ENCODE data around the gene GPR176.

The GPR176 gene

DNA sequence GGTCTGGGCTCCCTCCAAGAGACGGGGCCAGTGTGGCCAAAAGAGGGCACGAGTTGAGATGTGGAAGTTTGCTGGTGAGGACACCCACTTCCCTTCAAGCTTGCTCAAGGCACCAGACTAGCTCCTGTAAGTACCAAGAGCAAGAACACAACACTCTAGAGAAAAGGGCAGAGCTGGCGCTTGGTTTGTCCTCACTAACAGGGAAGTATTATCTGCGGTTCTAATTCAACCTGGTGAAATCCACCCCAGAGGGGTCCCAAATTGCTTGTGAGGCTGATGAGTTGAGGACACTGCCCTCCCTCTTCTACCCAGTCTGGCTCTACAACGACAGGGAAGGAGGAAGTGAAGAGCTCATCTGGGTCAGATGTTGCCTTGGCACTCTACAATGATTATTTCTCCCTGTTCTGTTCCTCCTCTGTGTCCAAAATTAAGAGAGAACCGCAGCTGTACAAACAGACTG is 120.5 kb downstream of the GPR176 start:
- DNase-seq = no peak

- no peak for DNase-seq
Measured at GRCh38 chr15:39798382-39798781, 121.7 kb downstream of the GPR176 start.

- DNase-seq = no peak
Measured at GRCh38 chr15:39797407-39797806, 122.7 kb downstream of the GPR176 start.

DNA sequence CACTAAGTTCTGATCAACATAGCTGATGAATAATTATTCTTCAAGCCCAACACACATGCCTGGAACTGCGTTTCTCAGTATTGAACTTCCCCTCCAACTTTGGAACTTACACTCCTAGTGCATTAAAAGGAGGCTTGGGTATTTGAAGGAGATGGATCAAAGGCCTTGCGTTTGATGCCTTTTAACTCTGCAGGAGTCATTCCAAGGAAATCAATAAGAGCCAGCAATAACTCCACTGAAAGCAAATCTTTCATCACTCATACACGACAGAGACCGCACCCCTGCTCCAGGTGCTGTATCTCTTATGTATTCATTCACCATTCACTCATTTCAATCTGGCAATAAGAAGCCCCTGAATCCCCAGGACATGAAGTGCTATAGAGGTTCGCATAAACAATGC is 123.5 kb downstream of the GPR176 start:
- DNase-seq = no peak

- no peak for DNase-seq
Measured at GRCh38 chr15:39795486-39795885, 124.6 kb downstream of the GPR176 start.

DNA sequence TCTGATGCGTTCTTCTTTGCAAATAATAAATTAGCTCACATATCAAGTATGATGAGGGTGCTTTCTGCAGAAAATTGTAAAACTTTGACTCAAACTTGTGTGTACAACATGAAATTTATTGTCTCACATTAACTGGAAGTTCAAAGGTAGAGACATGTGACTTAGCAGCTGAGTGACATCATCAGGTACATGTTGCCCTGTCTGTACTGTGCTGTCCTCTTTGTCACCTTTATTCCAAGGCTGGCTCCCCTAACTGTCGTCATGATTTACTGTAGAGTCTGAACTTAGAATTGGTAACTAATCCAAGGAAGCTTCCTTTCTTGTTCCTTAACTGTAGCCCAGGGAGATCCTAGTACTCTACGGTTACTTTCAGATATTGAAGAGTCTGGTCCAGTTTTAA is 125.1 kb downstream of the GPR176 start:
- DNase-seq = no peak

DNA sequence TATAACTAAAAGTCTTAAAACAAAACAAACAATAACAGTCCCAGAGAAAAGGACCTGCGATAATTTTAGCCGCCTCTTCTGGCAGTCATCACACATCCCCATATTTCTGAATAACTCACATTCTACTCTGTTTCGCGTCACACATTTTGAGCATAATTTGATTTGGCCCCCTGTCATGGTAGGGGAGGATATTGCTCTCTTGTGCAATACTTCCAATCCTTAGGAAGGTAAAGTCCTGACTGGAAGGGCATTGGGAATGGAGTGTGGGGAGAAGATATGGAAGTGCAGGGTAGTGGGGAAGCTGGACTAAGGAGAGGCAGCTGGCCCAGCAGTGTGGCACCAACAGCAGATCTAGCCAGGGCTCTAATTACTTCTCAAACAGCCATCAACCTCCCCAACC is 126.1 kb downstream of the GPR176 start:
- no peak for DNase-seq

DNA sequence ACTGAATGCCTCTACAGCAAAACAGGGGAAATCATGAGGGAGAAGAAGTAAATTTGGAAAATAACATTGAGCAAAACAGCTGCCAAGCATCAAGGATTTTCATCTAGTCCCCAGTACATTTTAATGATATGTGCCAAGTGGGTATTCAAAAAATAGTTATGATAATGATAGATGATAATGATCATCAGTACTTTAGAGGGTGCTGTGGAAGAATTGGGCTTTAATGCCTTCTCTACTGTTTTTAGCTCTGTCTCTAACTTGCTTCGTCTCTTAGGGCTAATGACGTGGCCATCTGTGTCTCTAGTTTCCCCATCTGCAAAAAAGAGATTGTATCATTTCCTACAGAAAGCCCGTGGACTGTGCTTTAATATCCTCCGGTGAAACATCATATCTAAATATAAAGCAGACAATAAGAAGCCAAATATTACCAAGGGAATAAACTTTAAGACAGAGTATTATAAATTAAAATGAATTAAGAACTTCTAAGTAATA is 127.2 kb downstream of the GPR176 start:
- no peak for DNase-seq

DNA sequence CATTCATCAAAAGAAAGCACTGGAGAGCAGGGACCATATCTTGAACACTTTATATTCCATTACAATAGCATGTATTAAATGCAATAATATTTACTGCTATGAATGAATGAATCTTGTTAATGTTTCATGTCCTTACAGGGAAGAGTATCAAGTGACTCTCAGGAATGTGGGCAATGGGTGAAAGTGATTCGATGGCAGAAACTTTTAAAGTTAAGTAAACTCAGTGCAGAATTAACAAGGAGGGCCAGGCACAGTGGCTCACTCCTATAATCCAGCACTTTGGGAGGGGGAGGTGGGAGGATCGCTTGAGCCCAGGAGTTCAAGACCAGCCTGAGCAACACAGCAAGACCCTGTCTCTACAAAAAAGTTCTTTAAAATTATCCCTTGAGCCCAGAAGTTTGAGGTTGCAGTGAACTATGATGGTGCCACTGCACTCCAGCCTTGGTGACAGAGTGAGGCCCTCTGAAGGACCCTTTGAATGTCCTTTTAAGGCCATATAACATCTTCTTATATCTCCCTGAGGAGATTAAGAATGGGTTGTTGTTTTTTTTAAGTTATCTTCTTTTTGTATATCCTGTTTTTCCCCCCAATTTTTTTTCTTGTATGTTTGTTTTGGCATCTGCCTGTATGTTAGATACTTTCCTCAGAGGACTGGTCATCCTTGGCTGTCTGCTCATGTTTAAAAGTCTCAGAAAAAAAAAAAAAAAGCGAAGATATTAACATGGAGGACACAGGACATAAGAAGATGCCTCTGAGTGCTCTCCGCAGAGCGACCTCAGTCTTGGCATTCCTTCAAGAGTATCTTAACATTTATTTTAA is 127.8 kb downstream of the GPR176 start:
- no peak for DNase-seq

- peak; percentile 41 for DNase-seq
Measured at GRCh38 chr15:39789736-39790135, 130.3 kb downstream of the GPR176 start.

DNA sequence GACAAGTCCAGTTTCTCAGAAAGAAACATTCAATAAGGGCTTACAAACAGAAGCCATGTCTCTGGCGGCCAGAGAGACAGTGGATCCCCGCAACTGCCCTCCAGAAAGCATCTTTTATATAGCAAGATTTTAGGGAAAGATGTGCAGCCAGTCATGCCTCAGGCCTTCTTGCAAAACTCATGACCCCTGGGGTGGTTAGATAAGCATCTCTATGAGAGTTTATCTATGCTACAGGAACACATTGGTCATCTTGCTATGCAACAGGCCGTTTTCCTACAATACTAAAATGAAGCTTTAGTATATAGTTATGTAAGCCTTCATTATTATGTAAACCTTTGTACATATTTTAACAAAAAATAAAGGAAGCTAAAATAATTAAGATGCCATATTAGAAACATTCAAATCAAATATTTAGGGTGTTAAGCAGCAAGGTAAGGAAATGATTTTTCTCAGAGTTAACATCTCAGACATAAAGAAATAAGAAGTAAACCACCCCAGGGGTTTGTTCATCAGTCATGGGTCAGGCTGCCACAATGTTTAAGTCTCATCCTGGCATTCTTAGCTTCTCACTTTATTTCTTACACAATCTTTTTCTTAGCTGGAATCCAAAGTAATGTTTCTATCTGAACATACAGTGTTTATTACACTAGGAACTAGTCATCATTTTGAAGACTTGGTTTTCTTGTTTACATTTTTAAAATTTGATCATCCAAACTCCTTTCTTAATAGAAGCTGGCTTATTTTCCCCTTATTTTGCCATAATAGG is 131.1 kb downstream of the GPR176 start:
- DNase-seq = no peak

DNA sequence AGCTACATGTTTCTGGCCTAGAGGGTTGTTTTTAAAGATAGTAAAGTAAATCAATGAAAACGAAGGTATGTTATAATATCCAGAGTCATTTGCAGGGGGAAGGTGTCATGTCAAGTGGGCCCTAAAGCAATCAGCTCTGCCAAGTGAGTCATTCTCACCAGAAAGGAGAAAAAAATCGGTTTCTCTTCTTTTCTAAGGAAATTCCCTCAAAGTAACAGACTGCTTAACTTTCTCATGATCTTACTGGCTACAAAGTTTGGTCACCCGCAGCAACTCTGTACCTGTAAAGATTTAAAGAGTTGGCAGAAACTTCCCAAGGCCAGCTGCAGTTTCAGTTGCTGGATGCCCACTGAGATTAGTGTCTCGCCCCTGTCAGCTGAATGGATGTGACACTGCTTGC is 132.0 kb downstream of the GPR176 start:
- DNase-seq = no peak

DNA sequence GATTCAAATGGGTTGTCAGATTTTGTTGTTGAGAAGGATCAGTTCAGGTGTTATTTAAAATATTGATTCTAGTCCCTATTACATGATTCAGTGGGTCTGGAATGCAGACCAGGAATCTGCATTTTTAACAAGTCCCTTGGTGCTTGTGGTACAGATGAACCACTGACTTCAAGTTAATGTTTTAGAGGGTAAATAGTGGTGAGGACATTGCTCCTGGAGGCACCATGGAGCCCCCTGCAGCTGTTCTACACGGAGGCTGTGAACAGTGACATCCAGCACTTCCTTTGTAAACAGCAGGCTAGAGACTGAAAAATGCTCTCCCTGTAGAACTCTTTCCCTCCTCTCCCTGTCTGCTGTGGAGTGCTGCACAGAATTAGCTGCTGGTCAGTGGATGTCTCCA is 132.6 kb downstream of the GPR176 start:
- no peak for DNase-seq

DNA sequence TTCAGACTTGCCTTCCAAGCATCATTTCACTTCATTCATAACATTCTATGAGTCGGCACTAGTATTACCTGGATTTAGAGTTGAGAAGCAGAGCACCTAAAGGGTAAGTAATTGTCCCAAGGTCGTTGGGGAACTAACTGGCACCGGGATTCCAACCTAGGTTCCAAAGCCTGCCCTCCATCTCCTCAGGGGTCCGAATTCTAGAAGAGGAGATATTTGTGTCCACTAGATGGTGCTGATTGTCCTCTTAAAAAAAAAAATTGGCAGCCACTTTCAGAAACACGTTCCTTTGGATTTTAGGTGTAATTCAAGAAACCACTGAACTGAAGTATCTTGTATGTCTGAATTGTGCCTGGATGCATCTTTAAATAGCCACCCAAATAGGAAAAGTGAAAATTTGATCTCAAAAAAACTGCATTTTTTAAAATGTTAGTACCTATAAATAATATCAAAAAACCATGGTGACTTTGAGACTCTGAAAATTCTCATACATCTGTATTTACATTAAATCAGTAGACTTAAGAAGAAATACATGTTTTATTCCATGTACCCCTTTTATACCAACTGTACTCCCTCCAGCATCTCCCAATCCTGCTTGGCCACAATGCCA is 133.5 kb downstream of the GPR176 start:
- DNase-seq = peak; percentile 57

DNA sequence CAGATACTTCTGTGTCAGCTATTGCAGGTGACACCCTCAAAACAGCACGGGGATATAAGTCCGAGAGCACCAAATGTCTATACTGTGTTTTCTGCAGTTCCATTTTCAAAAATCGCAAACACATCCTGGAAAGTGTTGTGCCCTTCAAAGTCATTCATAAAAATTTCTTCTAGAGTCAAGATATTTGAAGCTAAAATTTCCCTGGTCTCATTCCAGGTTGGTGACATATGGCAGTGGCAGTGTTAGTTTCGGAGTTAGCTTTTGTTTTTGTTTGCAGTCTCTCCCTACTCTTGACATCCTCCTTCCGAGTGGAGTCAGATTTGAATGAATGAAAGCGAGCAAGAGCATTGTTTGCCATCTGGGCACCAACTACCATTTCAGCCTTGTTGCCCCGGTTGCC is 134.2 kb downstream of the GPR176 start:
- peak; percentile 33 for DNase-seq

DNA sequence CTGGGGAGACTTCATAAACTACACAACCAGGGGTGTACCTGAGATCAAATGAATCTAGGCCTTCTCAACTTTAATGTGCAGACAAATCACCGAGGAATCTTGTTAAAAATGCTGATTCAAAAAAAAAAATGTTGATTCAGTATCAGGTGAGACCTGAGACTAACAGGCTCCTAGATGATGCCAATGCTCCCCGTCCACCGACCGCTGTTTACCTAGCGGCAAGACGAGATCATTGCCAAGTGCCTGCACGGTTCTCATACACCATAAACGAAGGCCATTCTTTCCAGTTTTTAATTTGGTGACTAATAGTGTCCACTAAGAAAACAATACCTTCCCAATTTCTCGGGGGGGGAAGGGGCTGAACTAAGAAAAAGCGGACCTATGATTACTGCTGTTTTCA is 134.9 kb downstream of the GPR176 start:
- no peak for DNase-seq

GRCh38 chr15:39784638-39785037 is 135.4 kb downstream of the GPR176 start:
- DNase-seq = no peak

DNA sequence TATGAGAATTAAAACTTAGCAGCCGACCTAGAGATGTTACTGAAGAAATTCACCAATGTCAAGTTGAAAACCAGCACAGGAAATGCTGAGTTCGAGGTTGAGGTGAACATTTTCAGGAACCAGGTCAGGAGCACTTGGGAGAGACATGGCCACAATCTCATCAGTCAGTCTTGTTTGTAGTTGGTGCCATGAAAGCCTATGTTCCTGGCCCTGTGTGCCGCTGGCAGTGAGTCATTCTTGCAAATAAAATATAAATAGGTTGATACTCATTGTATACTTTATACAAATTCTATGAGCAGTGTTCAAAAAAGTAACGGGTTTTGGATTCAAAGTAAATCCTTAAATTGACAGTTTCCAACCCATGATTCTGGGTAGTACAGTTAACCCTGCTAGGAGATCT is 135.9 kb downstream of the GPR176 start:
- DNase-seq = no peak

GRCh38 chr15:39783244-39783820 is 136.7 kb downstream of the GPR176 start:
- DNase-seq = no peak

GRCh38 chr15:39782441-39783138 is 137.5 kb downstream of the GPR176 start, which contains the start of gene FSIP1:
Gene FSIP1, minus strand, starts transcription at chr15:39782841. Its CDS starts 6,317 bp downstream, at chr15:39776524.
- DNase-seq = peak; percentile 64

GRCh38 chr15:39781967-39782302 is 138.1 kb downstream of the GPR176 start:
- DNase-seq = no peak

- DNase-seq = no peak
Measured at GRCh38 chr15:39781147-39781966, 138.7 kb downstream of the GPR176 start.

Measured in NCI-H1694 (cell line).